Central memory CD4-positive, alpha-beta T cell (primary cell): ENCODE measurements around the gene TSTD2.

Experiments
- DNase-seq: peaks from one replicate; pipeline ENCODE4 v3.0.0; 2022
- total RNA-seq, 3 experiments: gene quantifications; one replicate each; lab custom pipeline; 2026; lab: John Stamatoyannopoulos, UW

Gene TSTD2
- 23.9 to 32.1 (median 29.1) reads per million in 3 experiments for total RNA-seq

GRCh38 chr9:97632985-97633858 is at the start of gene TSTD2, which contains the start of gene NCBP1:
Gene TSTD2, minus strand, starts transcription at chr9:97633368. Its CDS starts 5,806 bp downstream, at chr9:97627562.
Gene NCBP1, plus strand, starts transcription at chr9:97633821. Its CDS starts 61 bp downstream, at chr9:97633882.
- DNase-seq = peak; percentile 97

DNA sequence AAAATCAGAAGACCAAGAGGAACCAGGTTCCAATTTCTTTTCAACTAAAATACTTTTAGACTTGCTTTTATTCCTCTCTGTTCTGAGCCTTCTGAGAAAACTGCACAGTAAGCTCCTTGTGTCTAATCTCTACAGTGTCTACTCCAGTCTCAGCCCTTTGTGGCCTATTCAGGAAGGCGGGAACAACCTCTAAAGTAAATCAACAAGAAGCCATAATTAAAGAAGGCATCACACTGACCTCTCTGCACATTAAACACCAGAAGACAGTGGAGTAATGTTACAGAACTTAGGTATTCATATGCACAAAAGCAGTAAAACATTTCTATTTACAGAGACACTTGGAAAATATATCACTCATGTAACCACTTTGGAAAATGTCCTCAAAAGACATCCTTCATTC is 49.1 kb upstream of the TSTD2 start:
- DNase-seq = no peak

DNA sequence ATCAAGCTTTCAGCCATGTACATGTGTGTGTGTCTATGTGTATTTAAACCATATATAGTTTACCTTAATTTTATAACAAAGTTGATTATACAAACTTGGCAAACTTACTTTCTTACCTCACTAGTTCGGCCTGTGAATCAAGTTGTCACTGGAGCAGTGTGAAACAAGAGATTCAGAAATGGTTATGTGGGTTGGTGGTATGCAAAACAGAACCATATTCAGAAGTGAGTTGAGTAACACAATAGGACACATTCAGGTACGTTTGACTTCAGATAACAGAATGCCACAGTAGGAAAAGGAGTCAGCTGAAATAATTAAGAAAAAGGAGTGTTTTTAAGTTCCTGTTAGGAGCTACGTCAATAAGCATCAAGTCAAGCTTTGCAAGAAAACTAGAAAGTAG is 42.5 kb upstream of the TSTD2 start:
- DNase-seq = no peak

DNA sequence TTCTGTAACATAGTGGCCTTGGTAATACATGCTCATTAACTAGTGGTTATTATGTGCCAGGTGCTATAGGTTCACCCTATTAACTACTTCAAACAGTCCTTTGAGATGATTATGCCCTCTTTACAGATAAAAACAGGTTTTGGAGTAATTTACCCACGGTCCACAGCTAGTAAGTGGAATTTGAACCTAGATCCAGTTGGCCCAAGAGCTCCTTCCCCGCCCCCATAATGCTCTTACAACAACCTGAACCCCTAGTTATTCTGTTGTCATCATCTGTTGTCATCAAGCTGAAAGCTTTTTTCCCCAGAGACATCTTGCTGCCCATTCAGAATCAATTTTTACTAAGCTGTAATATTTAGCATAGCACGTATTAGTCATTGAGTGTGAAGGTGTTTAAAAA is 40.8 kb upstream of the TSTD2 start:
- no peak for DNase-seq

GRCh38 chr9:97672403-97672802 is 39.2 kb upstream of the TSTD2 start:
- no peak for DNase-seq

- DNase-seq = no peak
Observed at GRCh38 chr9:97670586-97670985, 37.4 kb upstream of the TSTD2 start.

- no peak for DNase-seq
Observed at GRCh38 chr9:97668485-97668884, 35.3 kb upstream of the TSTD2 start.

- no peak for DNase-seq
Observed at GRCh38 chr9:97666907-97667686, 33.9 kb upstream of the TSTD2 start.

DNA sequence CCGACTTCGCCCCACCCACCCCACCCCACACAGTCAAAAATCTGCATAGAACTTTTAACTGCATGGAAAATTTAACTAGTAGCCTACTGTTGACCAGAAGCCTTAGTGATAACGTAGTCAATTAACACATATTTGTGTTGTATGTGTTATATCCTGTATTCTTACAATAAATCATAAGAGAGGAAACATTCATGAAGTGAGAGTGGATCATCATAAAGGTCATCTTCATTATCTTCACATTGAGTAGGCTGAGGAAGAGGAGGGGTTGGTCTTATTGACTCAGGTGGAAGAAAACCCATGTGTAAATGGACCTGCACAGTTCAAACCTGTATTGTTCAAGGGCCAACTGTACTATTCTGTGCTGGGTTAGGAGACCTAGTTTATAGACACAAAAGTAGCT is 32.6 kb upstream of the TSTD2 start:
- no peak for DNase-seq

- DNase-seq = no peak
Observed at GRCh38 chr9:97660847-97661246, 27.7 kb upstream of the TSTD2 start.

- DNase-seq = no peak
Observed at GRCh38 chr9:97660340-97660739, 27.2 kb upstream of the TSTD2 start.

GRCh38 chr9:97659771-97660170 is 26.6 kb upstream of the TSTD2 start:
- no peak for DNase-seq

DNA sequence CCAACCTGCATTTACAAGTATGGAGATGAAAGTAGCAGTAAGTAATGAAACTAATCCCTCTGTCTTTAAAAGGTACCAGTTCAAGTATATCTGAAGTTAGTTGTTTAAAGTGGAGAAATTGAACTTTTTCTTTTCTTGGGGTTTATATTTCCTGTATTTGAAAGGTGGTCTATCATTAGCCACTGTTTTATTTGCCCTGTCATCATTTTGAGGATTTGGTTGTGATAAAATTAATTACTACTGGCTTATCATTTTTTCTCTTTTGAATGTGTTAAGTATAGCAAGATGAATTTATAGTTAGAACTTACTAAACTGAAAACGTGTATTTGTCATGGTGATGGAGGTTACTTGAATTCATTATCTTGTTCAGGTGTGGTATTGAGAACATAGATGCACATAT is 25.5 kb upstream of the TSTD2 start:
- DNase-seq = no peak

DNA sequence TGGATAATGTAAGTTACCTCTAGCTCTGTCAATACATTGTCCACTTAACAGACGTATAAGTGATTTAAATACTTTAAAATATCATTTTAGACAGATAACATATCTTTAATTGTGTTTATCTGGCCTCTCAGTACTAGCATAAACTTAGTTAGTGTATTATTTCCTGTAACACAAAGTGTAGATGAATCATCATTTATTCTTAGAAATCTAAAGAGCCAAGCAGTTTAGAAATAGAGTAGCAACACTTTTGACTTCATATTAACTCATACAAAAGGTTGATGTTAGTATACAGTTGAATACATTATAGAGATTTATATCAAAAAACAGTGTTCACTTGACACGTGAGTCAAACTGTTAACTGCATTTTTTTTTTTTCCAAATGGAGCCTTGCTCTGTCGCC is 18.5 kb upstream of the TSTD2 start:
- DNase-seq = no peak

GRCh38 chr9:97647996-97648395 is 14.8 kb upstream of the TSTD2 start:
- no peak for DNase-seq

GRCh38 chr9:97645720-97646119 is 12.6 kb upstream of the TSTD2 start:
- DNase-seq = no peak

GRCh38 chr9:97640325-97640724 is 7.2 kb upstream of the TSTD2 start:
- DNase-seq = no peak

- DNase-seq = no peak
Observed at GRCh38 chr9:97638666-97639065, 5.5 kb upstream of the TSTD2 start.

DNA sequence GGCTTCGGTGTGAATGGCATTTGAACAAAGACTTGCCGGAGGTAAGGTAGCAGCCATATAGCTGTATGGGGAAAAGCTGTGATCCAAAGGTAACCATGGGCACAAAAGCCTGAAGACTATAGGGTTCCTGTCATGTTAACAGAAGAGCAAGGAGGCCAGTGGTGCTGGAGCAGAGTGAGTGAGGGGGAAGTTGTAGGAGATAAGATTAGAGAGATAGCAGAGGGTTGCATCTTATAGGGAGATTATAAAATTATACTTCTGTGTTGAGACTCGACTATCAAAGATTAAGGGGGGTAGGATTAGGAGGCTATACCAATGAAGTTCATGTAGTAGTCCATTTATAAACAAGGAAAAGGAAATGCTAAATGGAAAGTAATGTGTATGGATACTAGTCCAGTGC is 3.7 kb upstream of the TSTD2 start:
- DNase-seq = no peak

DNA sequence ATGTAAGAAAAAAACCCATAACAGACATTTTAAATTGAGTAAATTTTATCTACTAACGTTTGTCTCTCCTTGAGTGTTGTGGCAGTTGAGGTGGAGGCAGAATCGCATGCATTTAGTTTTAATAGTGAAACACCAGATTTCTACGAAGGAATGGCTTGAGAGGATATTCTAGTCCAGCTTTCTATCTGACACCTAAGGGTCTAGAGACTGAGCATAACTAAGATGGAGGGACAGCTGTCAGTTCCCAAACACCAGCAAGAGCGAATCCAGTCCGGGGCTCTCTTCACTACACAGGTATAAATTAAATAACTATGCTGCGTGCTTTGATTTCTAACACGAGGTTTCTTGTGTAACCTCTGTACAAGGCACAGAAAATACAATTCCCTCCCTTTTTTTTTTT is 1.9 kb upstream of the TSTD2 start:
- DNase-seq = no peak

DNA sequence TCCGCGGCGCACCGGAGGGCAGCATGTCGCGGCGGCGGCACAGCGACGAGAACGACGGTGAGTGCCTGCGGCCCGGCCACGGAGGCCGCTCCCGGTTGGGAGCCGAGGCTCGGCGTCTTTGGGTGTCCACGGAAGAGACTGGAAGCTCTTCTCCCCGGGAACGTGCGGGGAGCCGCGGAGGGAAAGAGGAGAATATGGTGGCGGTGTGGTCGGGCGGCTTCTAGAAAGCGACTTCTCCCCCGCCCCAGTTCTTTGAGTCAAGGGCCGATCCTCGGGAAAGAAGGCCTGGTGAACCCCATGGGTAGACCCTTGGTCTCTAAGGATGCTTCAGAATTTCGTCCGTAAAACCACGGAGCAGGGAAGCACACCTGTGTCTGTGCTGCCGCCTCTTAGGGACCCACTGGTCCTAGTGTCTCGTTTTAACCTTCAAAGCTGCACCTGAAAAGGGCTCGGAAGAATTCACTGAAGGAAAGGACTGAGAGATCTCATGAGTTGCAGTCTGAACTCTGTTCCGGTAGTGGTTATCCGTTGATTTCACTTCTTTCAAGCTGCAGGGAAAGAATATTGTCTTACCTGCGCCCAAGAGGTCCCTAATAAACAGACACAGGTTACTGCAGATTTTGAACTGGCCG is 807 bp upstream of the TSTD2 start:
- peak; percentile 17 for DNase-seq

DNA sequence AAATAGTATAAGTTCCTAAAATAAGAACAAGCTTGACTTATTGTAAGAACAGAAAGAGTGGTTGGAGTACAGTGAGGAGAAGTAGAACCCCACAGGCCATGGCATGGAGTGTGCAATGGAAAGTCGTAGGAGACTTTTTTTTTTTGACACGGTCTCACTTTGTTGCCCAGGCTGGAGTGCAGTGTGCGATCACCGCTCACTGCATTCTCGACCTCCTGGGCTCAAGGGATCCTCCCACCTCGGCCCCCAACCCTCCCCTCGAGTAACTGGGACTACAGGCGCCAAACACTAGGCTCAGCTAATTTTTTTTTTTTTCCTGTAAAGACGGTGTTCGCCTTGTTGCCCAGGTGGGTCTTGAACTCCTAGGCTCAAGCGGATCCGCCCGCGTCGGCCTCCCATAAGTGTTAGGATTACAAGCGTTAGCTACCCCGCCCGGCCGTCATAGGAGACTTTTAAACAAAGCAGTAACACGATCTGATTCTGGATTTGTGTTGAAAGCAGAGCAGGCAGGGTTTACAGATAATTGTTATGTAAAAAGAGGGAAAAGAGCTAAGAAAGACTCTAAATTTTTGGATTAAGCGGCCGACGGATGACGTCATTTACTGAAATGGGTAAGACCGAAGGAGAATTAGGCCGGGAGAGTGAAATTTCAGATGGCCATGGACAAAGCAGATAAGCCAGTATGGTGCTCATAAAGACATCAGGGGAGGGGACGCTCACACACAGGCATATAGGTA is 752 bp downstream of the TSTD2 start:
- no peak for DNase-seq

DNA sequence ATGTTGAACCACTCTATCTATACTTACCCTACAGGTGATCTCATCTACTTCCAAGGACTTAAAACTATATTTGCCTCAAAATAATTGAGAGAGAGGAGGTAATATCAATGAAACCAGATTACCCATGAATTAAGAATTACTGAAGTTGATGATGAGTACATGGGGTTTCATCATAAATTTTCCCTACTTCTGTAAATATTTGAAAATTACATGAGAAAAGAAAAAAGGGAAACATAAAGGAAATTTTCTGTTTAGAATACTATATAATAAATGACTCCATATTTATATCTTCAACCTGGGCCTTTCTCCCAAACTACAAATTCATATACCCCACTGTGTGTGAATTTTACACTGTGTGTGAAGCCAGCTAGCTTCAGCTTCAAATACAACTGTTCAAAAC is 2.6 kb downstream of the TSTD2 start:
- DNase-seq = no peak
